ENCODE data around the gene AREG. TPM values are rescaled to one million over a fixed set of nuclear protein-coding genes. Genes with fewer than 3 reads are reported as not detected.

Gene AREG
- total RNA-seq, 4 donors from 2014 or later: 8.1 to 55.6 (median 33.1) TPM

DNA sequence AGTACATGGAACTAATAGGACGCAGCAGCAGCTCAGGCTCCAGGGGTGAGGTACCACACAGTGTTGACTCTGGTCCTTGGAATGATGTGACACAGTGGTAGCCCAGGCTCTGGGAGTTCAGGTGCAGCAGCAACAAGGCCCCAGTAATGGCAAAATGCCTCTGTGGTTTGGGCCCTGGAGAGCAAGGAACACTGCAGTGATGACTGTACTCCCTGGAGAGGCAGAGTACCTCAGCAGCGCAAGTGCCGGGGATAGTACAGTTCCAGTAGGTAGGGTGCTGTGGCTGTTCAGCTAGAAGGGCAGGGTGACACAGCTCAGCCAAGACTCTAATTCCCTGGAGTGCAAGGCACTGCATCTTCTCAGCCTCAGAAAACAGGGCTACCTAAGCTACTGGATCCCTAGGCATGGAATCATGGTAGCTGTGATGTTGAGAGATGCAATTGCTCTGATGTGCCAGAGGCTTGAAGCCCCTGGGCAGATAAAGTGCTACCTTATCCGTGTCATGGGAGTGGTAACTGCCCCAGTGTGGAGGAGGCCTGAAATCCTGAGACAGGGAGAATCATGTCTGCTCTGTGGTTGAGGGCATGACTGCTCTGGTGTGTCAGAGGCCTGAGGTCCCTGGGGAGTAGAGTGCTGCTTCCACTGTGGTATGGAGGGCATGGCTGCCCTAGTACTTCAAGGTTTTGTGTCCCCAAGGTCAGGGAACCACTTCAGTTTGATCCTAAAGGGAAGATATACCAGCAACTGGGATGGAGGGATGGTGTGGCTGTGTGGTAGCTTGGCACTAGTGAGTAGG, 55.2 kb downstream of the AREG start:
- TF ChIP-seq CTCF (IDR thresholded peaks at IDR 0.05; ENCODE audit: low read depth): no peak

DNA sequence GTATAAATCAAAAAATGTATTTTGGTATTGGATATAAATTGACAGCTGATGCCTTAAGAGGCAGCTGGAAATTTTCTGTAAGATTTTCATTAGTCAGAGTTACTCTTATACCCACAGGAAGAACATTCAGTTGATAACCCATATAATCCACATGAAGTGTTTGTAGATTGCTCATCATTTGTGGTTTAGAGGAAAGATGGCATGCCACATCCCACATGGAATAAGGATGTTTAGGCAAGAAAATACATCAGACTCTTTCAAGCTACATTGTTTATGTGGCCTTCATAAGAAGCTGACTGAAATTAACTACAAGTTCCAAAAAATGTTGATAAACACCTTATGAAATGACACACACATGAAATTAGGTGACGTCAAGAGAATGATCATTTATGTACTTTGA, 56.6 kb downstream of the AREG start:
- no peak for TF ChIP-seq CTCF (IDR thresholded peaks at IDR 0.05; ENCODE audit: low read depth)

GRCh38 chr4:74503580-74503979, 58.6 kb downstream of the AREG start:
- TF ChIP-seq CTCF (IDR thresholded peaks at IDR 0.05; ENCODE audit: low read depth): no peak

DNA sequence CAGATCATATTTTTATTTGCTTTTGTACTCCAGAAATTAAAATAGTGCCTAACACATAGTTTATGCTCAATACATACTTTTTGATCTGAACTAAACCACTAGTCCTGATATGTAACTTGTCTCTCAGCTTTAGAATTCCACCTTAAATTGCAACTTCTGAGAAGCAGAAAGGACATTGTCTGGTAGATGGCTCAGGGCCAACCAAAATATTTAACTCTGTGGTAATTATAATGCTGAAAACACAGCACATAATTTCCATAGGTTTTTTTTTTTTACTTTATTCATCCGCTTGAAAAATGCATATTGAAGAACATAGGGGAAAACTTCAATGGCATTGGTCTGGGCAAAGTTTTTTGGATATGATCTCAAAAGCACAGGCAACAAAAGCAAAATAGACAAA, 59.3 kb downstream of the AREG start:
- no peak for TF ChIP-seq CTCF (IDR thresholded peaks at IDR 0.05; ENCODE audit: low read depth)

Other genes starting within 250 kb of the AREG start
- gene EPGN, start 136.7 kb upstream of the AREG start, total RNA-seq: not detected
- 1 to 10 TPM in 3 of 4 donors, under 1 TPM in 1; 0.57 to 9.2 (median 2.3) TPM for gene EREG, start 80.0 kb upstream of the AREG start, total RNA-seq

All from subcutaneous adipose tissue (tissue), 4 donors.